ENCODE results near the gene POLD3. TPM values are rescaled to one million over a fixed set of nuclear protein-coding genes. Genes with fewer than 3 reads are reported as not detected.

Gene POLD3
- total RNA-seq, 1 donor from 2014 or later: 50.1 TPM

GRCh38 chr11:74672956-74673692, 80.7 kb downstream of the POLD3 start:
- H3K27me3 Mint-ChIP-seq (ENCODE audit: insufficient read depth): no peaks in the 10 kb centered on the region
- H3K27ac Mint-ChIP-seq: no peak overlapping the region
- intact Hi-C loops (cut with micrococcal nuclease): no loop called here
- H3K4me3 Mint-ChIP-seq: no peak overlapping the region
- no peaks in the 10 kb centered on the region for H3K9me3 Mint-ChIP-seq
- H3K4me1 Mint-ChIP-seq (ENCODE audit: low read depth): no peaks in the 10 kb centered on the region
- no peak for DNase-seq (ENCODE audit: low spot score)
- H3K36me3 Mint-ChIP-seq (ENCODE audit: low read depth): no peaks in the 10 kb centered on the region

- Mint-ChIP-seq H3K27ac (no peak overlapping the region), H3K4me3 (no peak overlapping the region), H3K9me3 (no peaks in the 10 kb centered on the region), H3K4me1 (ENCODE audit: low read depth) (no peaks in the 10 kb centered on the region), H3K27me3 (ENCODE audit: insufficient read depth) (no peaks in the 10 kb centered on the region), H3K36me3 (ENCODE audit: low read depth) (no peaks in the 10 kb centered on the region)
- intact Hi-C loops (cut with micrococcal nuclease): no loop called here
- DNase-seq (ENCODE audit: low spot score): no peak
Measured at GRCh38 chr11:74673693-74674360, 81.4 kb downstream of the POLD3 start.

GRCh38 chr11:74675761-74676160, 83.4 kb downstream of the POLD3 start:
- H3K4me3 Mint-ChIP-seq: no peak overlapping the region
- intact Hi-C loops (cut with micrococcal nuclease): no loop called here
- peaks cover 7% of the 10 kb centered on the region for H3K27me3 Mint-ChIP-seq (ENCODE audit: insufficient read depth)
- H3K36me3 Mint-ChIP-seq (ENCODE audit: low read depth): no peaks in the 10 kb centered on the region
- no peaks in the 10 kb centered on the region for H3K9me3 Mint-ChIP-seq
- H3K27ac Mint-ChIP-seq: no peak overlapping the region
- no peaks in the 10 kb centered on the region for H3K4me1 Mint-ChIP-seq (ENCODE audit: low read depth)
- DNase-seq (ENCODE audit: low spot score): no peak

GRCh38 chr11:74676596-74676995, 84.2 kb downstream of the POLD3 start:
- no peak for DNase-seq (ENCODE audit: low spot score)
- intact Hi-C loops (cut with micrococcal nuclease): no loop called here
- Mint-ChIP-seq H3K9me3 (no peaks in the 10 kb centered on the region), H3K27ac (no peak overlapping the region), H3K27me3 (ENCODE audit: insufficient read depth) (peaks cover 9% of the 10 kb centered on the region), H3K4me3 (no peak overlapping the region), H3K4me1 (ENCODE audit: low read depth) (no peaks in the 10 kb centered on the region), H3K36me3 (ENCODE audit: low read depth) (no peaks in the 10 kb centered on the region)

GRCh38 chr11:74677131-74677530, 84.7 kb downstream of the POLD3 start:
- no peaks in the 10 kb centered on the region for H3K36me3 Mint-ChIP-seq (ENCODE audit: low read depth)
- no peak for DNase-seq (ENCODE audit: low spot score)
- no peak overlapping the region for H3K4me3 Mint-ChIP-seq
- intact Hi-C loops (cut with micrococcal nuclease): no loop called here
- H3K9me3 Mint-ChIP-seq: no peaks in the 10 kb centered on the region
- no peak overlapping the region for H3K27ac Mint-ChIP-seq
- H3K4me1 Mint-ChIP-seq (ENCODE audit: low read depth): no peaks in the 10 kb centered on the region
- peaks cover 12% of the 10 kb centered on the region for H3K27me3 Mint-ChIP-seq (ENCODE audit: insufficient read depth)

- Mint-ChIP-seq H3K27ac (no peak overlapping the region), H3K4me3 (no peak overlapping the region), H3K9me3 (no peaks in the 10 kb centered on the region), H3K27me3 (ENCODE audit: insufficient read depth) (peaks cover 18% of the 10 kb centered on the region), H3K4me1 (ENCODE audit: low read depth) (no peaks in the 10 kb centered on the region), H3K36me3 (ENCODE audit: low read depth) (no peaks in the 10 kb centered on the region)
- intact Hi-C loops (cut with micrococcal nuclease): no loop called here
- DNase-seq (ENCODE audit: low spot score): no peak
Measured at GRCh38 chr11:74678041-74678440, 85.7 kb downstream of the POLD3 start.

- Mint-ChIP-seq H3K9me3 (no peaks in the 10 kb centered on the region), H3K27ac (no peak overlapping the region), H3K36me3 (ENCODE audit: low read depth) (no peaks in the 10 kb centered on the region), H3K4me3 (no peak overlapping the region), H3K4me1 (ENCODE audit: low read depth) (no peaks in the 10 kb centered on the region), H3K27me3 (ENCODE audit: insufficient read depth) (peaks cover 21% of the 10 kb centered on the region)
- intact Hi-C loops (cut with micrococcal nuclease): no loop called here
- DNase-seq (ENCODE audit: low spot score): no peak
Measured at GRCh38 chr11:74678591-74679512, 86.5 kb downstream of the POLD3 start.

- no peaks in the 10 kb centered on the region for H3K9me3 Mint-ChIP-seq
- no peaks in the 10 kb centered on the region for H3K4me1 Mint-ChIP-seq (ENCODE audit: low read depth)
- H3K4me3 Mint-ChIP-seq: no peak overlapping the region
- H3K27me3 Mint-ChIP-seq (ENCODE audit: insufficient read depth): peaks cover 28% of the 10 kb centered on the region
- no peaks in the 10 kb centered on the region for H3K36me3 Mint-ChIP-seq (ENCODE audit: low read depth)
- H3K27ac Mint-ChIP-seq: no peak overlapping the region
- DNase-seq (ENCODE audit: low spot score): no peak
- intact Hi-C loops (cut with micrococcal nuclease): no loop called here
Measured at GRCh38 chr11:74679513-74679865, 87.1 kb downstream of the POLD3 start.

GRCh38 chr11:74680035-74680671, 87.8 kb downstream of the POLD3 start:
- Mint-ChIP-seq H3K4me3 (no peak overlapping the region), H3K36me3 (ENCODE audit: low read depth) (no peaks in the 10 kb centered on the region), H3K27ac (no peak overlapping the region), H3K27me3 (ENCODE audit: insufficient read depth) (peaks cover 28% of the 10 kb centered on the region), H3K4me1 (ENCODE audit: low read depth) (no peaks in the 10 kb centered on the region), H3K9me3 (no peaks in the 10 kb centered on the region)
- intact Hi-C loops (cut with micrococcal nuclease): no loop called here
- DNase-seq (ENCODE audit: low spot score): no peak

- intact Hi-C loops (cut with micrococcal nuclease): no loop called here
- no peaks in the 10 kb centered on the region for H3K9me3 Mint-ChIP-seq
- no peaks in the 10 kb centered on the region for H3K36me3 Mint-ChIP-seq (ENCODE audit: low read depth)
- H3K27ac Mint-ChIP-seq: no peak overlapping the region
- no peak overlapping the region for H3K4me3 Mint-ChIP-seq
- DNase-seq (ENCODE audit: low spot score): no peak
- no peaks in the 10 kb centered on the region for H3K4me1 Mint-ChIP-seq (ENCODE audit: low read depth)
- peaks cover 28% of the 10 kb centered on the region for H3K27me3 Mint-ChIP-seq (ENCODE audit: insufficient read depth)
Measured at GRCh38 chr11:74680703-74681531, 88.5 kb downstream of the POLD3 start.

- no peaks in the 10 kb centered on the region for H3K36me3 Mint-ChIP-seq (ENCODE audit: low read depth)
- H3K9me3 Mint-ChIP-seq: no peaks in the 10 kb centered on the region
- no peak for DNase-seq (ENCODE audit: low spot score)
- H3K27ac Mint-ChIP-seq: no peak overlapping the region
- no peaks in the 10 kb centered on the region for H3K4me1 Mint-ChIP-seq (ENCODE audit: low read depth)
- no peak overlapping the region for H3K4me3 Mint-ChIP-seq
- intact Hi-C loops (cut with micrococcal nuclease): no loop called here
- peaks cover 28% of the 10 kb centered on the region for H3K27me3 Mint-ChIP-seq (ENCODE audit: insufficient read depth)
Measured at GRCh38 chr11:74681686-74682651, 89.6 kb downstream of the POLD3 start.

Measured in activated T-helper 1 cell treated with anti-CD3 and anti-CD28 coated beads, Interleukin-12 subunit alpha, Interleukin-12 subunit beta, Interleukin-2, Interleukin-4 antibody, amounts not matched to agents 30 ng/mL and 10 ng/mL and 1 ng/mL, durations not matched to agents 14 hours and 24 hours and 36 hours (primary cell).